Inflammatory macrophage treated with lipopolysaccharide for 1 hour (primary cell): ENCODE data around the gene HIBADH.

Experiments
- DNase-seq, 2 donors: peaks; one replicate each; pipeline ENCODE4 v3.0.0-alpha.2; 2020 to 2022

The HIBADH gene

GRCh38 chr7:27484451-27484850 lies 178.2 kb downstream of the HIBADH start:
- no peak for DNase-seq

- no peak for DNase-seq
Observed at GRCh38 chr7:27482219-27482618, 180.5 kb downstream of the HIBADH start.

- no peak for DNase-seq
Observed at GRCh38 chr7:27478556-27478955, 184.1 kb downstream of the HIBADH start.

GRCh38 chr7:27478084-27478483 lies 184.6 kb downstream of the HIBADH start:
- no peak for DNase-seq

- no peak for DNase-seq
Observed at GRCh38 chr7:27476493-27476892, 186.2 kb downstream of the HIBADH start.
